ENCODE results near the gene CYP46A1.

GRCh38 chr14:99676657-99677056 lies 7.4 kb upstream of the CYP46A1 start:
- TF ChIP-seq, protein P1, sequence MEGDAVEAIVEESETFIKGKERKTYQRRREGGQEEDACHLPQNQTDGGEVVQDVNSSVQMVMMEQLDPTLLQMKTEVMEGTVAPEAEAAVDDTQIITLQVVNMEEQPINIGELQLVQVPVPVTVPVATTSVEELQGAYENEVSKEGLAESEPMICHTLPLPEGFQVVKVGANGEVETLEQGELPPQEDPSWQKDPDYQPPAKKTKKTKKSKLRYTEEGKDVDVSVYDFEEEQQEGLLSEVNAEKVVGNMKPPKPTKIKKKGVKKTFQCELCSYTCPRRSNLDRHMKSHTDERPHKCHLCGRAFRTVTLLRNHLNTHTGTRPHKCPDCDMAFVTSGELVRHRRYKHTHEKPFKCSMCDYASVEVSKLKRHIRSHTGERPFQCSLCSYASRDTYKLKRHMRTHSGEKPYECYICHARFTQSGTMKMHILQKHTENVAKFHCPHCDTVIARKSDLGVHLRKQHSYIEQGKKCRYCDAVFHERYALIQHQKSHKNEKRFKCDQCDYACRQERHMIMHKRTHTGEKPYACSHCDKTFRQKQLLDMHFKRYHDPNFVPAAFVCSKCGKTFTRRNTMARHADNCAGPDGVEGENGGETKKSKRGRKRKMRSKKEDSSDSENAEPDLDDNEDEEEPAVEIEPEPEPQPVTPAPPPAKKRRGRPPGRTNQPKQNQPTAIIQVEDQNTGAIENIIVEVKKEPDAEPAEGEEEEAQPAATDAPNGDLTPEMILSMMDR (IDR thresholded peaks at IDR 0.05), result no peak
- TF ChIP-seq SIN3A (IDR thresholded peaks at IDR 0.05; ENCODE audit: borderline replicate concordance, insufficient read depth, low read depth, low read length), result no peak

Data from Panc1 (cell line).